ENCODE data around the gene UBXN6. TPM values are rescaled to one million over a fixed set of nuclear protein-coding genes. Genes with fewer than 3 reads are reported as not detected.

UBXN6 gene
- total RNA-seq, 1 donor from 2014 or later, result 63.6 TPM

DNA sequence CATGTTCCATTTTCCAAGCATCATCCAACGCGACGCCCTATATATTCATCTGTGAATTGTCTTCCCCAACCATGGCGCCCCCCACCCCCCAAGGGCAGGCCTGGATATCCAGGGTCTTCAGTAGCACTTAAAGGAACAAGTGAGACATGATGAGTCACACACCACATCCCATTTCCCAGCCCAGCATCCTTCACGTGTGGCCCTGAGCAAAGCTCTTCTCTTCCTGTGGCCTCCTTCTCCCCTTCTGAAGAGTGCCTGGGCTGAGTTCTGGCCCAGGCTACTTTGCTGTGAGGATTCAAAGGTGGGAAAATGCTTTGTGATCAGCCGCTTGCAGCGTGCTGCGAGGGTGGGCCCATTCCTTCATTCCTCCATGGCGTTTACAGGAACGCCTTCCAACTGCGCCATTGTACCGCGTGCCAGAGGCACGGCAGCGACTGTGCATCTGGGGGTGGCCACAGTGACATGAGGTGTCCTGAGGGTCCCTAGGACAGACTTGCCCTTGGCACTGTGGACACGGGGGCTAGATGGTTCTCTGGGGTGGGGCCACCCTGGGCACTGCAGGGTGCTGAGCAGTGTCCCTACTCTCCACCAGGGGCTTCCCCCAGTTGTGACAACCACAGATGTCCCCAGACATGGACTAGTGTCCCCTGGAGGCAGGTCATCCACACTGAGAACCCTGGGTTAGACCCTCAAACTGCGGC lies 49.0 kb upstream of the UBXN6 start:
- Mint-ChIP-seq H3K9me3 (ENCODE audit: unreplicated experiment) (no peaks in the 10 kb centered on the region), H3K4me1 (ENCODE audit: low read depth, unreplicated experiment) (peaks cover 6% of the 10 kb centered on the region), H3K27ac (ENCODE audit: unreplicated experiment) (peak overlapping the region; percentile 75), H3K36me3 (ENCODE audit: low read depth, unreplicated experiment) (peaks cover 10% of the 10 kb centered on the region), H3K27me3 (ENCODE audit: low read depth, unreplicated experiment) (peaks cover under 1% of the 10 kb centered on the region), H3K4me3 (ENCODE audit: unreplicated experiment) (peak overlapping the region; percentile 23)
- H2AFZ ChIP-seq (ENCODE audit: low read depth, low read length), result no peak overlapping the region
- H3K4me3 ChIP-seq (ENCODE audit: insufficient read depth, low read depth, low read length), result no peak overlapping the region
- peak overlapping the region; percentile 19 for H3K27ac ChIP-seq (ENCODE audit: low read depth, low read length)
- H3K9ac ChIP-seq (ENCODE audit: low read length), result peak overlapping the region; percentile 35
- peak overlapping the region; percentile 59 for H3K4me2 ChIP-seq (ENCODE audit: low read length)
- TF ChIP-seq EZH2 (IDR thresholded peaks at IDR 0.05; ENCODE audit: insufficient read depth, low read length), result no peak
- TF ChIP-seq, protein P1, sequence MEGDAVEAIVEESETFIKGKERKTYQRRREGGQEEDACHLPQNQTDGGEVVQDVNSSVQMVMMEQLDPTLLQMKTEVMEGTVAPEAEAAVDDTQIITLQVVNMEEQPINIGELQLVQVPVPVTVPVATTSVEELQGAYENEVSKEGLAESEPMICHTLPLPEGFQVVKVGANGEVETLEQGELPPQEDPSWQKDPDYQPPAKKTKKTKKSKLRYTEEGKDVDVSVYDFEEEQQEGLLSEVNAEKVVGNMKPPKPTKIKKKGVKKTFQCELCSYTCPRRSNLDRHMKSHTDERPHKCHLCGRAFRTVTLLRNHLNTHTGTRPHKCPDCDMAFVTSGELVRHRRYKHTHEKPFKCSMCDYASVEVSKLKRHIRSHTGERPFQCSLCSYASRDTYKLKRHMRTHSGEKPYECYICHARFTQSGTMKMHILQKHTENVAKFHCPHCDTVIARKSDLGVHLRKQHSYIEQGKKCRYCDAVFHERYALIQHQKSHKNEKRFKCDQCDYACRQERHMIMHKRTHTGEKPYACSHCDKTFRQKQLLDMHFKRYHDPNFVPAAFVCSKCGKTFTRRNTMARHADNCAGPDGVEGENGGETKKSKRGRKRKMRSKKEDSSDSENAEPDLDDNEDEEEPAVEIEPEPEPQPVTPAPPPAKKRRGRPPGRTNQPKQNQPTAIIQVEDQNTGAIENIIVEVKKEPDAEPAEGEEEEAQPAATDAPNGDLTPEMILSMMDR (IDR thresholded peaks at IDR 0.05; ENCODE audit: insufficient read depth, low read depth, low read length), result no peak
- DNase-seq (ENCODE audit: low read depth) (peak; percentile 59), FAIRE-seq (no peak)
- H3K4me1 ChIP-seq (ENCODE audit: insufficient read depth, low read length), result peaks cover 20% of the 10 kb centered on the region
- no peaks in the 10 kb centered on the region for H4K20me1 ChIP-seq (ENCODE audit: insufficient read depth, low read length)
- H3K36me3 ChIP-seq (ENCODE audit: insufficient read depth, low read length), result peaks cover 2% of the 10 kb centered on the region
- no peaks in the 10 kb centered on the region for H3K79me2 ChIP-seq (ENCODE audit: insufficient read depth, low read length)
- no peaks in the 10 kb centered on the region for H3K9me3 ChIP-seq (ENCODE audit: insufficient read depth, low read depth, low read length)
- H3K27me3 ChIP-seq (ENCODE audit: insufficient read depth, low read length), result no peaks in the 10 kb centered on the region

GRCh38 chr19:4505570-4506448 lies 48.2 kb upstream of the UBXN6 start:
- Histone ChIP-seq H4K20me1 (ENCODE audit: insufficient read depth, low read length) (no peaks in the 10 kb centered on the region), H3K27me3 (ENCODE audit: insufficient read depth, low read length) (no peaks in the 10 kb centered on the region), H3K4me3 (ENCODE audit: insufficient read depth, low read depth, low read length) (no peak overlapping the region), H3K79me2 (ENCODE audit: insufficient read depth, low read length) (no peaks in the 10 kb centered on the region), H2AFZ (ENCODE audit: low read depth, low read length) (no peak overlapping the region), H3K4me1 (ENCODE audit: insufficient read depth, low read length) (peaks cover 20% of the 10 kb centered on the region), H3K36me3 (ENCODE audit: insufficient read depth, low read length) (peaks cover 2% of the 10 kb centered on the region), H3K9ac (ENCODE audit: low read length) (no peak overlapping the region), H3K27ac (ENCODE audit: low read depth, low read length) (peak overlapping the region; percentile 19), H3K4me2 (ENCODE audit: low read length) (peak overlapping the region; percentile 59), H3K9me3 (ENCODE audit: insufficient read depth, low read depth, low read length) (no peaks in the 10 kb centered on the region)
- Mint-ChIP-seq H3K4me3 (ENCODE audit: unreplicated experiment) (peak overlapping the region; percentile 23), H3K27ac (ENCODE audit: unreplicated experiment) (peak overlapping the region; percentile 75), H3K27me3 (ENCODE audit: low read depth, unreplicated experiment) (no peaks in the 10 kb centered on the region), H3K9me3 (ENCODE audit: unreplicated experiment) (no peaks in the 10 kb centered on the region), H3K4me1 (ENCODE audit: low read depth, unreplicated experiment) (peaks cover 6% of the 10 kb centered on the region), H3K36me3 (ENCODE audit: low read depth, unreplicated experiment) (peaks cover 12% of the 10 kb centered on the region)
- FAIRE-seq (no peak), DNase-seq (ENCODE audit: low read depth) (no peak)
- TF ChIP-seq, protein P1 (IDR thresholded peaks at IDR 0.05; ENCODE audit: insufficient read depth, low read depth, low read length), result no peak
- no peak for TF ChIP-seq EZH2 (IDR thresholded peaks at IDR 0.05; ENCODE audit: insufficient read depth, low read length)
